ENCODE results near the gene MOB3B.

- TF ChIP-seq CTCF (conservative IDR thresholded peaks at IDR 0.05; ENCODE audit: low read depth, low read length) = no peak
- no peak for TF ChIP-seq EZH2 (IDR thresholded peaks at IDR 0.05; ENCODE audit: borderline replicate concordance, low read depth, low read length, poor library complexity, severe bottlenecking)
Measured at GRCh38 chr9:27311184-27311583, 218.4 kb downstream of the MOB3B start.
